Suppressor macrophage (primary cell): ENCODE measurements around the gene PIEZO2.
A peak's percentile ranks its signal among the peaks of the same experiment; 100 is the strongest.
"Not testable (repeated sequence)": the region's sequence is repeated elsewhere in the genome, so short reads cannot be mapped to it uniquely, and the experiment has no call there.

Source experiments
- DNase-seq, 4 experiments: peaks; one replicate each; pipeline ENCODE4 v3.0.0-alpha.2; 2020 to 2022

Gene PIEZO2

DNA sequence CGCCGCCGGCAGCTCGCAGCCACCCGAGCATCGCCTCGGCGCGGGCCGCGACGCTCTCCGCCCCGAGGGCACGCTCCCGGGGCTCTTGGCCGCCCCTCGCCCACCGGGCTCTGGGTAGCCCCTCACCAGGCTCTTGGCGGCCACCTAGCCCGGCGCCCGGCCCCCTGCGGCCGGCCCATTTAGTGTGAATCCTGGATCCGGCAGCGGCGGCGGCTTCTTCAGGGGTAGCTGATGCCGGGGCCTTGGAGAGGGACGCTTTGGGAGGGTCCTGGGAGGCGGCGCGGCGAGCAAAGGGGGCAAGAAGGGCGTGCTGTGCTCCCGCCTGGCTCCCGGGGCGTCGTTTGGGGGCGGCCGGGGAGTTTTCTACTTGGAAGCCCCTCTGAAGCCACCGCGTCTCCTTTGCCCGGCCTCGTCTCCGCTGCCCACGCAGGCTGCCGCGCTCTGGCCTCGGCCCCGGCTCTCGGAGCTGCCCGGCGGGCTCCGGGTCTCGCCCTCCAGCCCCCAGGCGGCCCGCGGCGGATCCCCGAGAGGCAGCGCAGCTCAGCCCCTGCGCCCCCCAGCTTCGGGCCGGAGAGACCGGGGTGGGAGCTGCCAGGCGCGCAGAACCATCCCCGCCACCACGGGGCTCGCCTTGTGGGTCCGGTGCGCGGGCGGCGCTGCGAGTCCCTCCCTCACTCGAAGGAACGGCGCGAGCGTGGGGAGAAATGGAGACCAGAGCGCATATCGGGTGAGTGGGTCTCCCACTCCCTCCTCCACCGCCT lies 509 bp downstream of the PIEZO2 start:
- DNase-seq, result peak in 1 of 4 experiments; percentile 4

GRCh38 chr18:11147962-11148679 lies 1.2 kb downstream of the PIEZO2 start:
- DNase-seq, result peak in 1 of 4 experiments; percentile 7

DNA sequence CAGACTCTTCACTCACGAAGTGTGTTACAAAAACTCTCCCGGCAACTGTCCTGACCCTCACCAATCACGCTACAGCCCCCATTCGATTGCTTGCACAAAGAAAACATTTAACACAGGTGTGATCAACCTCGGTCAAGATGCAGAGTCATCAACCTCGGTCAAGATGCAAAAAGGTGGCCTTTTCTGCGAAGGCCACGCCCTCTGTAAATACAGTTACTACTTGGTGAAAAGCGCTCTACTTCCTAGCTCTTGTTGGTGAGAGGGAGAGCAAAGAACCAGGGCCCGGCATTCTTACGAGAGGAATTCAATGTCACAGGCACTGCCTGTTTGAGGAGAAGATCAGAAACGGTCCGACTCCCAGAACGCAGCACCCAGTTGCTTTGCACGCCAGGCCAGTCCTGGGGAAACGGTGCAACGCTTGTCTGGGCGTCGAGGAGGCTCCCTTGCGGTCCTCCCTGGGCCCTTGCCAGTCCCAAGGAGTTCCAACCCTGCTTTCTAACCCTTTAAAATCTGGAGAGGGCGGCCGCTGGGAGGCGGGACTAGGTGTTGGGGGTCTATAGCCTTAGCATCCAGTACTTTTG lies 1.9 kb downstream of the PIEZO2 start:
- DNase-seq, result no peak

- no peak for DNase-seq
These were observed 2.4 kb downstream of the PIEZO2 start for GRCh38 chr18:11146947-11147345.

- no peak for DNase-seq
These were observed 3.0 kb downstream of the PIEZO2 start for GRCh38 chr18:11146238-11146946.

GRCh38 chr18:11145413-11146191 lies 3.8 kb downstream of the PIEZO2 start:
- no peak for DNase-seq

GRCh38 chr18:11137400-11137799 lies 12.0 kb downstream of the PIEZO2 start:
- DNase-seq, result no peak

DNA sequence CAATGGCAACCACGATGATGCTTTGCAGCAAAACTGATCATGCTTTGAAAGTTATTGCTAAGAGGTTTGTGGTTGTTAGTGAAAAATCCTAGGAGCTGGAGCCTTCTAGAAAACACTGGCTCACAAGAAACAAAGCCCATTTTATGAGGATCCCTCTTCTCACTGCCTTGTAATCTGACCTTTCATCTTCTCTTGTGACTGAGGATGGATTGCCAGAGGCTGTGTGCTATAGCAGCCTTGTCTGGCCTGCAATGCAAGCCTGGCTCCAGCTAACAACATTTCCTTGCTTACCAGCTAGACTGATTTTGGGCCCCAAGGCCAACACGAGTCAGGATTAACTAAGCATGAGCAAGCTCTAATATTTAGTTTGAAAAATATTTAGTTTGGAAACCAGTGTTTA lies 13.1 kb downstream of the PIEZO2 start:
- no peak for DNase-seq

- no peak for DNase-seq
These were observed 14.4 kb downstream of the PIEZO2 start for GRCh38 chr18:11134940-11135339.

DNA sequence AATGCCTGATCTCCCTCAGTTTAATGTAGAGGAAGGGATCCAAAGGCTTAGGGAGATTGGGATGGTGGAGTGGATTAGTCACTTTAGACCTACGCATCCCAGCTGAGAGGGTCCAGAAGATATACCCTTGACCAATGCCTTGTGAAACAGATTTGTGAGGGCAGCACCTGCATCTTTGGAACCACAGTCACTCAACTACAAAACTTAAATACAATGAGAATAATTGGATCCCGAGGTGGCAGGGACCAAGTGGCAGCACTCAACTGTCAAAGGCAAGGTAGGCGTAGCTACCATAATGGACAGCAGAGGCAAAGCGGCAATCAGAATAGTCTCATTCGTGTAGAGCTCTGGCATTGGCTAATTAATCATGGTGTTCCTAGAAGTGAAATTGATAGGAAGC lies 20.3 kb downstream of the PIEZO2 start:
- DNase-seq, result not testable (repeated sequence)

- DNase-seq, result no peak
These were observed 23.7 kb downstream of the PIEZO2 start for GRCh38 chr18:11125492-11126315.

DNA sequence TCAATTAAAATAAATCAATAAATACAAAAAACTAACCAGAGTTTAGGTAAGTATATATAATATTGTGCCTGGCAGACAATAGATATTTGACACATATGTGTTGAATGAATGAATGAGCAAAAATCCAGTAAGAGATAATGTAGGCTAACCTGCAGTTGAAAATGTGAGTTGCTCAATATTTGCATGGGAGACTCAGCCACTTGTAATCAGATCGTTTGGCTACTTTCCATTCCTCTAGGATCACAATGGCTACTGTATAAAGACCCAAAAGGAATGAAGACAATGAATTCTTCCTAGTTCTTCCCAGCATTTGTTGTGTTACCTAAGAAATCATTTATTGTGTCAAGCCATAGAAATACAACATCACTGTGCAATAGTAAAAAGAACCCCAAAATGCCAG lies 25.3 kb downstream of the PIEZO2 start:
- DNase-seq, result no peak

GRCh38 chr18:11121443-11121849 lies 27.9 kb downstream of the PIEZO2 start:
- DNase-seq, result no peak

GRCh38 chr18:11119959-11120587 lies 29.3 kb downstream of the PIEZO2 start:
- DNase-seq, result no peak

DNA sequence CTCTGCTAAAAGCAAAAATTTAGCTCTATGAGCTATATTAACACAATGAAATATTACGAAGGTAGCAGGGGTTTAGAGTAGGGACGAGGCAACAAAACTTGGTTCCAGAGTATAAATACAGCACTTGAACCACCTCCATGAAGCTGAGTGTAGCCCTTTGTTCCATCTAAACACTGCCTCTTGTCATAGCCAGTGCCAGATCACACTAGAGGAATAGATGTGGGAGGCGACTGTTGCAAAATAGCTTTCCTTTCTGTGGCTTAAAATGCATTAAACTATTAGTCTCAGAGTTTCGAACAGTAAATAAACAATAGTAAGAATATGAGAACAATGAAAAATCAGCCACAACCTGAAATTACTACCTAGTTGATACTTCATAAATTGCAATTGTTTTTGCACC lies 29.8 kb downstream of the PIEZO2 start:
- no peak for DNase-seq

DNA sequence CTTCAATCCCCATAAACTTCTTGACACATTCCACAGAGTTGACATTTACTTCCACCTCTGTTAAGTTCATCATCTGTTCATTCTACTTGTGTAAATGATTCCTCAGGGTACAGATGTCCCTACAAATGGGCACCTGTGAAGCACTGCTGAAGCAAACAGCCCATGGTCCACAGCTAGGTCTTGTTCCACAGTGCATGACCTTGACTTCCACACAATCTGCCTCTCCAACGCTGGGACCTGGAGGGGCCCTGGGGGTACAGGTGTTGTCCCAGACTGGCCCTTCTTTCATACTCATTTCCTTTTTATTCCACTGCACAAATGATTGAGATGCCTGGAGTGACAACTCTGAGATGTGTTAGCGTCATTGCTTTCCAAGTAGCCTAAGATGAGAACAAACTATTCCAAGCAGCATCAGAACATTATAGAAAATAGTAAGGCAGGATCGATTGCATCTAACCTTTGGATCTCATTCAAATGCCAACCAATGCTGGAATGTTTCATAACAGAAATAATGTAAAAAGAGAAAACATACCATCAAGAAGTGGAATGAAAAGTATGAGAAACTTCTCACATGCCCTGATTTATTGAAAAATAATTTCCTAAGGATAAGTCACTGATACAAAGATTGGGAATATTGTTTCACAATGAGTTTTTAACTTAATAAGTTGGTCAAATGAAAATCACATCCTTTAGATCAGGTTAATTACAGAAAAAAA lies 31.2 kb downstream of the PIEZO2 start:
- DNase-seq, result no peak

GRCh38 chr18:11115276-11115675 lies 34.1 kb downstream of the PIEZO2 start:
- DNase-seq, result no peak

GRCh38 chr18:11114653-11115052 lies 34.7 kb downstream of the PIEZO2 start:
- DNase-seq, result no peak

DNA sequence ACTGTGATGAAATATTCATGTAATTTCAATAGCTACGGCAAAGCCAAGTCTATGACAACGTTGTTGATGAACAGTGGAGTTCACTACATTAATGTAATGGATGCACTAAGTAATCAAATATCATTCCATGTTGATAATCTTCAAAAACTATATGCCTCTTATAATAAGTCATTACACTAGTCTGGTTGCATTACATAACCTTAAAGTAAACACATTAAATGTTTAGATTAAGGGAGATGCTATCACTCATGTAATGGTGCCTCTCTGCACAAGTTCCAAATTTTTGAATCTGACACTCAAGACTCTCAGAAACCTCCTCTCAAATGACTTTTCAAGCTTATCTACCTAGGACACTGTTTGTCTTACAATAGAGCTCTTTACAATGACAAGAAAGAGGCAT lies 35.4 kb downstream of the PIEZO2 start:
- DNase-seq, result no peak

- no peak for DNase-seq
These were observed 36.3 kb downstream of the PIEZO2 start for GRCh38 chr18:11113046-11113548.
